HUES6 (cell line): ENCODE data around the gene SUCLG2.

ENCODE experiments used
- H3K27ac ChIP-seq: 2 replicates; pipeline ENCODE4 v1.7.0; 2013; ENCODE audit warnings: low read depth, mild to moderate bottlenecking, low read length, inconsistent platforms
- H3K27me3 ChIP-seq: 2 replicates; pipeline ENCODE4 v1.6.1; 2013; ENCODE audit warnings: low read length; ENCODE audit not compliant: control insufficient read depth, insufficient read depth
- H3K36me3 ChIP-seq: 2 replicates; pipeline ENCODE4 v1.6.1; 2013; ENCODE audit warnings: low read length; ENCODE audit not compliant: control insufficient read depth, insufficient read depth
- H3K4me1 ChIP-seq: 2 replicates; pipeline ENCODE4 v1.6.1; 2013; ENCODE audit warnings: low read length; ENCODE audit not compliant: control insufficient read depth, insufficient read depth
- H3K4me3 ChIP-seq: 2 replicates; pipeline ENCODE4 v1.5.1; 2013; ENCODE audit warnings: low read depth, low read length
- H3K9ac ChIP-seq: one replicate; pipeline ENCODE4 v1.6.1; 2013; ENCODE audit warnings: mild to moderate bottlenecking, low read length
- H3K9me3 ChIP-seq: 2 replicates; pipeline ENCODE4 v1.6.1; 2013; ENCODE audit warnings: low read depth, low read length; ENCODE audit not compliant: control insufficient read depth, insufficient read depth

The SUCLG2 gene

DNA sequence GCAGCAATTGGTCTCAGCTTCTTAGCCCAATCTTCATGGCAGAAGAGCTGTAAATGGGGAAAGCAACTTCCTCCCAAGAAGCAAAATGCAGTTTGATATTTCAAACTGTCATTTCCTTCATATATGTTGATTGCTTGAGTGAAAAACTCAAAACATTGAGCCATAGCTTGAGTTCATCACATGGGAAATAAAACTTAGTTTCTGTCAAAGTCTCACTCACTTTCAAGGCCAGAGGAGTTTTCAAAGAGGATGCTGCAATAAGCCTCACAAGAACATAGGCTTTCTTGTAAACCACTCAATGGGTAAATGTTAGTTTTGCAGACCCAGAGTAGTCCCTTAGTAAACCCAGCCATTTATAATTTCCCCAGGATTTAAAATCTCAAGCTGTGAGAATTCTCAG is 29.1 kb upstream of the SUCLG2 start:
- no peaks in the 10 kb centered on the region for H3K4me1 ChIP-seq
- H3K36me3 ChIP-seq: no peaks in the 10 kb centered on the region
- no peak overlapping the region for H3K27ac ChIP-seq
- H3K4me3 ChIP-seq: no peak overlapping the region
- no peaks in the 10 kb centered on the region for H3K27me3 ChIP-seq
- H3K9me3 ChIP-seq: no peaks in the 10 kb centered on the region
- H3K9ac ChIP-seq: no peak overlapping the region

DNA sequence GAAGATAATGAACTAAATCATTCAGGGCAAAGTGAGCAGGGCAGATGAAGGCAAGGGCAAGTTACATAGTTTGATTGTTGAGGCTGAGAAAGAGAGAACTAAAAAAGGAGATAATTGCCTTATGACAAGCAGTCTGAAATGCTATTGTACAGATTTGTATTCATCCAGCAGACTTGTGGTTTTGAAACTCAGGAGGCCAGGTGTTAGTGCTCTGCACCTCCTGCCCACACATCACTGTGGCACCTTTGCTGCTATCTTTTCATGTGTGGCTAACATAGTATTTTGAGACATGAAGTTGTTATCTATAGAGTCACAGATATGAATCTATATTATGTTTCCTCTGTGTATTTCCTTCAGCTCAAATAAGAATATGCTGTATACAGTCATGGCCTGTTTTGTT is 24.3 kb upstream of the SUCLG2 start:
- Histone ChIP-seq H3K4me3 (no peak overlapping the region), H3K36me3 (no peaks in the 10 kb centered on the region), H3K4me1 (no peaks in the 10 kb centered on the region), H3K27ac (no peak overlapping the region), H3K9me3 (0 out of 2 replicates have a peak, but pooled peaks cover 3% of the 10 kb centered on the region), H3K9ac (no peak overlapping the region), H3K27me3 (no peaks in the 10 kb centered on the region)

DNA sequence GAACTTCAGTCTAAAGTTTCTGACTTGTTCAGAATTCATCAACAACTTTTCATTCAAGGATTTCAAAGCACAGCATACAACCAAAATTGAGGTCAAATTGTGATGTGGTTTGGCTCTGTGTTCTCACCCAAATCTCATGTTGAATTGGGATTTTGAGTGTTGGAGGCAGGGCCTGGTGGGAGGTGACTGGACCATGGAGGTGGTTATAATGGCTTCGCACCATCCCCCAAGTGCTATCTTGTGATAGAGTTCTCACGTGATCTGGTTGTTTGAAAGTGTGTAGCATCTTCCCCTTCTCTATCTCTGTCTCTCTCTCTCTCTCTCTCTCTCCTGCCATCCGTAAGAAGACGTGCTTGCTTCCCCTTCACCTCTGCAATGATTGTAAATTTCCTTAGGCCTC is 19.6 kb upstream of the SUCLG2 start:
- no peak overlapping the region for H3K4me3 ChIP-seq
- H3K27ac ChIP-seq: no peak overlapping the region
- no peak overlapping the region for H3K9ac ChIP-seq
- H3K27me3 ChIP-seq: no peaks in the 10 kb centered on the region
- H3K36me3 ChIP-seq: no peaks in the 10 kb centered on the region
- no peaks in the 10 kb centered on the region for H3K4me1 ChIP-seq
- 0 out of 2 replicates have a peak, but pooled peaks cover 3% of the 10 kb centered on the region for H3K9me3 ChIP-seq

DNA sequence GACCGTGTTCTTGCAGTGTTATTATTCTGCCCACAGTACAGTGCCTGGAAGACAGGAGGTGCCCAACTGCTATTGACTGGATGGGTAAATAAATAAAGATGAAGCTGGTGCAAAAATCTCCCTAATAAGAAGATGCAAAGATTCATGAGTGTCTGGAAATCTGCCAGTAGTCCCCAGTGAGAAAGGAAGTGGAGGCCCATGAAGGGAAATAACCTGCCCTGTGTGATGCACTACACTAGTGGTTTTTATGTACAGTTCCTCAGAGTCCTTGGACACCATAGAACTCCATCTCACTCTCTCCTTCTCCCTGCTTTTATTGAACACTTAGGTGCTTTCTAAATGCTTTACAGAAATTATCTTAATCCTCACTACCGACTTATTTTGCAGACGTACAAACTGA is 8.3 kb upstream of the SUCLG2 start:
- Histone ChIP-seq H3K36me3 (no peaks in the 10 kb centered on the region), H3K9me3 (peaks cover 3% of the 10 kb centered on the region; the same call in 1 of the 2 replicates), H3K27me3 (no peaks in the 10 kb centered on the region), H3K4me3 (no peak overlapping the region), H3K27ac (no peak overlapping the region), H3K9ac (no peak overlapping the region), H3K4me1 (no peaks in the 10 kb centered on the region)

DNA sequence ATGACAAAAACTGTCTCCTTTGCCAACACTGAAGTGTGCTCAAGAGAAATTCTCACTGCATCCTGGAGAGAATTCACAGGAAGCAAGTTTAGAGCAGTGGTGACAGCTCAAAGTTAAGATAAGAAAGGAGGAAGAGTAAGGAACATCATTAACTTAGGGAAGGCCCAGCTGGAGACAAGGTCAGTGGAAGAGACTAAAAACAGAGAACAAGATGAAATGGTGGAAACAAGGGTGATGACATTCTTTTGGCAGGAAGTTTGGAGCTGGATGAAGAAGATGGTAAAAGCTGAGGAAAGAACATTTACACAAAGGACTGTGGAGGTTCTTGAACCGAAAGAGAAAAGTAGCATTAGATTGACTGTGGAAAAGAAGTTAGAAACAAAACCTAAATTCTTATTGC is 6.7 kb upstream of the SUCLG2 start:
- Histone ChIP-seq H3K9ac (no peak overlapping the region), H3K36me3 (no peaks in the 10 kb centered on the region), H3K9me3 (no peaks in the 10 kb centered on the region; the same call in 1 of the 2 replicates), H3K4me1 (no peaks in the 10 kb centered on the region), H3K27me3 (no peaks in the 10 kb centered on the region), H3K4me3 (no peak overlapping the region), H3K27ac (no peak overlapping the region)

DNA sequence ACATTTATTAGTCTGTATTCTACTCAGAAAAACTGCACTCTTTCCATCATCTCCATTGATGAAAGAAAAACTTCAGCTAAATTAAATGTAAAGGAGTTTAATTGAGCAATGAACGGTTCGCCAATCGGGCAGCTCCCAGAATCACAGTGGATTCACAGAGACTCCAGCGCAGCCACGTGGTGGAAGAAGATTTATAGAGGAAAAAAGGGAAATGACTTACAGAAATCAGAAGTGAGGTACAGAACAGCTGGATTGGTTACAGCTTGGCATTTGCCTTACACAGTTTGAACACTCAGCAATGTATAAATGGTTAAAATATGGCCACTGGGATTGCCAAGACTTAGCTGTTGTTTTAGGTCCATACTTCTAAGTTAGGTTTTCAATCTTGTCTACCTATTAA is 2.8 kb upstream of the SUCLG2 start:
- Histone ChIP-seq H3K36me3 (no peaks in the 10 kb centered on the region), H3K27ac (no peak overlapping the region), H3K27me3 (no peaks in the 10 kb centered on the region), H3K4me1 (peaks cover 12% of the 10 kb centered on the region), H3K4me3 (no peak overlapping the region), H3K9me3 (no peaks in the 10 kb centered on the region; the same call in 1 of the 2 replicates), H3K9ac (no peak overlapping the region)

DNA sequence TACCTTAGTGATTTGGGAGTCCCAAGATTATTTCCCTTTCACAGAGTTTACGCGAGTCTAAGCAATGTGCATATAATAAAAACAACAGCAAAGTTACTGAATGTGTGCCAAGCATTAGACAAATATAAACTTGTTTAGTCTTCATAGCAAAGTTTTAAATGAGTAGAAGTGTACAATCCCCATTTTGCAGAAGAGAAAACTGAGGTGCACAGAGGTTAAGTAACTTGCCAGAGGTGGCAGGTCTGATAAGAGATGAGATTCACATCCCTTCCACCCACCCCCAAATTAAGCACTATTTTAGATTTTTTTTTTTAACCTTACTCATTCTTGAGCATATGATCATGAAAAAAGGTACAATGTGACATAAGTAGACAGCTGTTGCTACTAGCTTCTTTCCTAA is 2.2 kb upstream of the SUCLG2 start:
- no peak overlapping the region for H3K9ac ChIP-seq
- peaks cover 12% of the 10 kb centered on the region for H3K4me1 ChIP-seq
- no peak overlapping the region for H3K4me3 ChIP-seq
- no peaks in the 10 kb centered on the region for H3K27me3 ChIP-seq
- no peaks in the 10 kb centered on the region; the same call in 1 of the 2 replicates for H3K9me3 ChIP-seq
- no peak overlapping the region for H3K27ac ChIP-seq
- H3K36me3 ChIP-seq: no peaks in the 10 kb centered on the region

DNA sequence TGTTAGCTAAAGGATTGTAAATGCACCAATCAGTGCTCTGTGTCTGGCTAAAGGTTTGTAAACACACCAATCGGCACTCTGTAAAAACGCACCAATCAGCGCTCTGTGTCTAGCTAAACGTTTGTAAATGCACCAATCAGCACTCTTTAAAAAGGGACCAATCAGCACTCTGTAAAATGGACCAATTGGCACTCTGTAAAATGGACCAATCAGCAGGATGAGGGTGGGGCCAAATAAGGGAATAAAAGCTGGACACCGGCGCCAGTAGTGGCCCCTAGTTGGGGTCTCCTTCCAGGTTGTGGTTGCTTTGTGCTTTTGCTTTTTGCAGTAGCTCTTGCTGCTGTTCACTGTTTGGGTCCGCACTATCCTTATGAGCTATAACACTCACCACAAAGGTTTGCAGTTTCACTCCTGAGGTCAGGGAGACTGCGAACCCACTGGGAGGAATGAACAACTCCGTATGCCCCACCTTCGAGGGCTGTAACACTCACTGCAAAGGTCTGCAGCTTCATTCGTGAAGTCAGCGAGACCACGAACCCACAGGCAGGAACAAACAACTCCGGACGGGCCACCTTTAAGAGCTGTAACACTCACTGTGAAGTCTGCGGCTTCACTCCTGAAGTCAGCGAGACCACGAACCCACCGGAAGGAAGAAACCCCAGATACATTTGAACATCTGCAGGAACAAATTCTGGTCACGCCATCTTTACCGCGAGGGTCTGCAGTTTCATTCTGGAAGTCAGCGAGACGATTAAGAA is 1.1 kb upstream of the SUCLG2 start:
- Histone ChIP-seq H3K36me3 (no peaks in the 10 kb centered on the region), H3K4me3 (peak overlapping the region; percentile 64), H3K27me3 (no peaks in the 10 kb centered on the region), H3K4me1 (peaks cover 12% of the 10 kb centered on the region), H3K9ac (no peak overlapping the region), H3K9me3 (no peaks in the 10 kb centered on the region; the same call in 1 of the 2 replicates), H3K27ac (no peak overlapping the region)

DNA sequence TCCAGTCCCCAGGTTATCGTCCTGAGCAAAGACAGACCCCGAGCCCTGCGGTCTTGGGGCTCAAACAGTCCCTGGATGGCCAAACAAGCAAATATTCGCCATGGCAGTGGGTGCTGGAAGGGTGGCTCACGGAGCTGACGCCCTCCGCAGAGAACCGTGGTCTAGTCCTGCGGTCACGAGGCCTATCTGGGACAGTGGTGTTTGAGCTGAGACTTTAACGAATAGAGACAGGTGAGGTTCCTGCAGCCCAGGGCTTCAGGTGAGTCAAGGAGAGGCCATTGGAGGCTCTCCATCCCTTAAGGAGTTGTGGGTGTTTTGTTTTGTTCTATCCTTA is 399 bp upstream of the SUCLG2 start:
- Histone ChIP-seq H3K36me3 (no peaks in the 10 kb centered on the region), H3K9me3 (no peaks in the 10 kb centered on the region; the same call in 1 of the 2 replicates), H3K4me3 (peak overlapping the region; percentile 64), H3K9ac (peak overlapping the region; percentile 86), H3K27me3 (no peaks in the 10 kb centered on the region), H3K4me1 (peaks cover 12% of the 10 kb centered on the region), H3K27ac (peak overlapping the region; percentile 91)

DNA sequence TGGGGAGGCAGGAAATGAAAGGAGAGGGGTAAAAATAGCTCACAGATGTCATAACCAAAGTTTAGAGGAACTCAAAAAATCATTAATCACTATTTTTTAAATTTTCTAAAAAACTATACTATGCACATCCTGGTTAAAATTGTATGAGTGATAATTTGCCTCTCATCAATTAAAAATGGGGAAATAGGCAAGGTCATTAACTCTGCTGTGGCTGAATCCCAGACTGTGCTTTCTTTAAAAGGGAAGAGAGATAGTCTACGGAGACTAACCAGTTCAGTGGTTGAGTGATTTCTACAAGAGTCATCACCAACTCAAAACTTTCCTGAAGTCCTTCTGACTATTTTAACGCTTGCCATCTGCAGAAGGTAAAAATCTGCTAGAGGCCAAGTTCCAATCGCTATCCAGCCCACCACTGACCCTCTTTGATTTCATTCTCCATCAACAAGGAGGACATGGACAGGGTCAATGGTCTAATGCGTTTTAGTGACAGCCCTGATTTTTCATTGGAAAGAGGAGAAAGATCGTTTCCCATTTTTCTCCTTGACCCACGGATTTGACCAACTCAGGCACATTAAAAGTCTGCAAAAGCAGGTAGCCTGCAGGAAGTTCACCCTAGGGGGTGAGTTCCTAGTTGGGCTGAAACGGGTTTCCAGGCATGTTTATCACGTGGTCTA is 850 bp downstream of the SUCLG2 start:
- Histone ChIP-seq H3K9me3 (no peaks in the 10 kb centered on the region; the same call in 1 of the 2 replicates), H3K27me3 (no peaks in the 10 kb centered on the region), H3K9ac (peak overlapping the region; percentile 86), H3K4me3 (peak overlapping the region; percentile 64), H3K36me3 (no peaks in the 10 kb centered on the region), H3K27ac (peak overlapping the region; percentile 91), H3K4me1 (peaks cover 12% of the 10 kb centered on the region)

DNA sequence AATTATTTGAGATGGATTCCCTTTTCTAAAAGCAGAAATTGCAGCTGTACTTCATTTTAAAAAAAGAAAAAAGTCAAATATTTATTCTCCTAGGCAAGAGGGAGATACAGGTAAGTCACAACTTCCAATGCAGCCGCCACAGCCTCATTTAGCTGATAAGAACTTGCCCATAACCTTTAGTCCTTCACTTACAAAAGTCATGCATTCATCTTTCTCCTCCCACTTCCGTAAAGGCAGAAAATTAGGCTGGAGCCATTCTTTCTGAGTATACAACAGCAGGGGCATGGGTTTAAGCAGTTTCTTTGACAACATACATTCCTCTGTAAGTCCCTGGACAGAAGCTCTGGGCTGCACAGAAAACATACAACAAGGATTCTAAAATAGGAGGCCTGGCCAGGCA is 4.3 kb downstream of the SUCLG2 start:
- no peaks in the 10 kb centered on the region for H3K9me3 ChIP-seq
- no peak overlapping the region for H3K27ac ChIP-seq
- H3K4me3 ChIP-seq: no peak overlapping the region
- no peaks in the 10 kb centered on the region for H3K36me3 ChIP-seq
- H3K27me3 ChIP-seq: no peaks in the 10 kb centered on the region
- no peak overlapping the region for H3K9ac ChIP-seq
- H3K4me1 ChIP-seq: peaks cover 11% of the 10 kb centered on the region
